Measurements from ENCODE around the gene SNTG2. TPM values are rescaled to one million over a fixed set of nuclear protein-coding genes. Genes with fewer than 3 reads are reported as not detected.

SNTG2 gene
- total RNA-seq, 1 donor = under 0.01 TPM

DNA sequence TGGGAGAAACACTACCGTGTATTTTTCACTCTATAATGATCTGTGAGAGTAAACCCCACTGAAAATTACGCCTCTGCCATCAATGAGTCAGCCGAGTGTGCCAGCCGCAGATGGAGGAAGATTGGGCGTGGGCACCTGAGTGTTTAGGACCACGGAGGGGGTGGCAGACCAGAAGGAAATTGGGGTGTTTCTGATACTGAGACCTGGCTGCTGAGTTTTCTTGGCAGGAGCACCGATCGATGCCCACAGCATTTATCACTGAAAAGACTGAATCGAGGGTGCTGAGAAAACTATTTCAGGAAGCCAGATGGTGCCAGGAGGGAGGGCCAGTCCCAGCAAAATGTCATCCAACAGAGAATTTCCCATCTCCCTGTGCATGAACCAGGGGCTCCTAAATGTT lies 370.7 kb downstream of the SNTG2 start:
- H3K4me3 ChIP-seq (ENCODE audit: low read depth, low read length) = no peak overlapping the region
- DNase-seq (ENCODE audit: low read depth) = no peak
- TF ChIP-seq, protein P1, sequence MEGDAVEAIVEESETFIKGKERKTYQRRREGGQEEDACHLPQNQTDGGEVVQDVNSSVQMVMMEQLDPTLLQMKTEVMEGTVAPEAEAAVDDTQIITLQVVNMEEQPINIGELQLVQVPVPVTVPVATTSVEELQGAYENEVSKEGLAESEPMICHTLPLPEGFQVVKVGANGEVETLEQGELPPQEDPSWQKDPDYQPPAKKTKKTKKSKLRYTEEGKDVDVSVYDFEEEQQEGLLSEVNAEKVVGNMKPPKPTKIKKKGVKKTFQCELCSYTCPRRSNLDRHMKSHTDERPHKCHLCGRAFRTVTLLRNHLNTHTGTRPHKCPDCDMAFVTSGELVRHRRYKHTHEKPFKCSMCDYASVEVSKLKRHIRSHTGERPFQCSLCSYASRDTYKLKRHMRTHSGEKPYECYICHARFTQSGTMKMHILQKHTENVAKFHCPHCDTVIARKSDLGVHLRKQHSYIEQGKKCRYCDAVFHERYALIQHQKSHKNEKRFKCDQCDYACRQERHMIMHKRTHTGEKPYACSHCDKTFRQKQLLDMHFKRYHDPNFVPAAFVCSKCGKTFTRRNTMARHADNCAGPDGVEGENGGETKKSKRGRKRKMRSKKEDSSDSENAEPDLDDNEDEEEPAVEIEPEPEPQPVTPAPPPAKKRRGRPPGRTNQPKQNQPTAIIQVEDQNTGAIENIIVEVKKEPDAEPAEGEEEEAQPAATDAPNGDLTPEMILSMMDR (IDR thresholded peaks at IDR 0.05; ENCODE audit: insufficient read depth, low read depth, low read length) = no peak

DNA sequence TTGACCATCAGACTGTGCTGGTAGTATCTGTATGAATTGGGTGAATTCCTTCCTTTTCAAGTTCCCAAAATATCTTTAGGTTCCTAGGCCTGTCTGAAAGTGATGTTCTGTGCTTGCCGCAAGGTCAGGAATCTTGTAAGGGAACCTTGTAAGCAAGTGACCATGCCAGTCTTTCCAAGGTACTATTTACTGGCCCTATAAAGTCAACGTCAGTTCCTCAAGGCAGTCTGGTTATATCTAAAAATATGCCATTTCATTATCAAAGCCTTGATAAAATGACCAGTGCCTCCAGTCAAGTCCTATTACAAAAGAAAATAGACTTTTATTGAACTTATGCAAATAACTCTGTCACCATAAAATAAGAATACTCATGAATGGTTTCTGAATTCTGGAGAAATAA lies 374.2 kb downstream of the SNTG2 start:
- TF ChIP-seq, protein P1 (IDR thresholded peaks at IDR 0.05; ENCODE audit: insufficient read depth, low read depth, low read length) = no peak
- no peak for DNase-seq (ENCODE audit: low read depth)
- no peak overlapping the region for H3K4me3 ChIP-seq (ENCODE audit: low read depth, low read length)

DNA sequence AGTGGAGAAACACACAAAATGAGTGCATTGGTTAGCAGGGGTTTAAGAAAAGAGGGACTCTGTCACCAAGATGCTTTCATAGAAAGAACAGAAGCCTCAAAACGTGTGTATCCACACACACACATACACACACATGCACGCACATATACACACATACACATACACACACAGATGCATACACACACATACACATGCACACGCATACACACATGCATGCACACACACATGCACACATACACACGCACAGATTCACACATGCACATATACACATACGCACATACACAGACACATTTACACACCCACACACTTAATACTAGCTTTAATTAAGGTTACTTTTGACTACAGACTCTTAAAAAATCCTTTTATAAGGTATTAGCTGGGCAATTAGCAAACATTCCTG lies 378.0 kb downstream of the SNTG2 start:
- no peak for DNase-seq (ENCODE audit: low read depth)
- TF ChIP-seq, protein P1 (IDR thresholded peaks at IDR 0.05; ENCODE audit: insufficient read depth, low read depth, low read length) = no peak
- no peak overlapping the region for H3K4me3 ChIP-seq (ENCODE audit: low read depth, low read length)

DNA sequence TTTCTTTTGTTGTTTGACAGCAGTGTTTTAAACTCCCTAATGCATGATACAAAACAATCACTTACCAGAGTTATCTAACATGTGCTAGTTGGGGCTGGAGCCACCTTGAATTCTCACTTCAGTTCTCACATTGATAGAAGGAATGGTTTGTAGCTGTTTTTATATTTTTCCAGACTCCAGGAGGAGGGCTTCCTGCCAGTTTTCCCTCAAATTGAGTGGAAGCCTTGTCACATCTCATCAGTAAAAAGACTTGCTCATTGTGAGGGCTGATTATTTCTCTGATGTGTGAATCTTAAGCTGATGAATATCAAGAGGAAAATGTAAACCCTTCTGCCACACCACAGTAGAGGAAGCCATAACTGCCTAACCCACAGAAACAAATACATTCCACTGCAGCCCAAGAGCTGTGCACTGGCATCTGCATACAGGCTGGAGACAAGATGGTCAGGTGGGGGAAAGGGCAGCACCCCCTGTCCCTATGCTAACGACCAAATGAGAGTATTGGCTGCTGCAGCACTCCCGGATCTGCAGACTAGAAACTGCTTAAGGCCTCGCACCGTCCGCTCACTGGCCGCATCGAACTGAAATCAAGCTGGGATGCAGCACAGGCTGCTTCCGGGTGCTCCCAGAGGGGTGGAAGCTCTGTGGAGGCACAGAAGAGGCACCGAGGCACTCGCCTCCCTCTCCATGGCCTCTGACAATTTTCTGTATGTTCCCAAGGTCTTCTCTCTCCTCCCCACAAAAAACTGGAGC lies 388.9 kb downstream of the SNTG2 start:
- no peak for DNase-seq (ENCODE audit: low read depth)
- H3K4me3 ChIP-seq (ENCODE audit: low read depth, low read length) = no peak overlapping the region
- TF ChIP-seq, protein P1 (IDR thresholded peaks at IDR 0.05; ENCODE audit: insufficient read depth, low read depth, low read length) = no peak

DNA sequence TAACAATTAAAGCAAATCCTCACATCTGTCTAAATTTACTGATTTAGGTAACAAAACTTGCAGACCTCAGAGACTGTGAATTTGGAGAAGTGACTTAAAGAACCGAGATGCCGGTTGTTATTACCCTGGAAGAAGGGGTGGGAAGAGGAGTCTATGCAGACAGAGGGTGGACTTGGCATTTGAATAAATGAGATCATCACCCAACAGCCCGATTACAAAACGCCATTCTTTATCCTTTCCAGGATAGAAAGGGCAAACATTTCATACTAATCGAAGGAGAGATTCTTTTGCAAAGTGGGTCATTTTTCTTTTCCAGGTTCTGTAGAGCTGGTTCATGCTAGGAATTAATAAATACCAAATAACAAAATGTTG lies 389.5 kb downstream of the SNTG2 start:
- TF ChIP-seq, protein P1 (IDR thresholded peaks at IDR 0.05; ENCODE audit: insufficient read depth, low read depth, low read length) = no peak
- no peak overlapping the region for H3K4me3 ChIP-seq (ENCODE audit: low read depth, low read length)
- DNase-seq (ENCODE audit: low read depth) = no peak

DNA sequence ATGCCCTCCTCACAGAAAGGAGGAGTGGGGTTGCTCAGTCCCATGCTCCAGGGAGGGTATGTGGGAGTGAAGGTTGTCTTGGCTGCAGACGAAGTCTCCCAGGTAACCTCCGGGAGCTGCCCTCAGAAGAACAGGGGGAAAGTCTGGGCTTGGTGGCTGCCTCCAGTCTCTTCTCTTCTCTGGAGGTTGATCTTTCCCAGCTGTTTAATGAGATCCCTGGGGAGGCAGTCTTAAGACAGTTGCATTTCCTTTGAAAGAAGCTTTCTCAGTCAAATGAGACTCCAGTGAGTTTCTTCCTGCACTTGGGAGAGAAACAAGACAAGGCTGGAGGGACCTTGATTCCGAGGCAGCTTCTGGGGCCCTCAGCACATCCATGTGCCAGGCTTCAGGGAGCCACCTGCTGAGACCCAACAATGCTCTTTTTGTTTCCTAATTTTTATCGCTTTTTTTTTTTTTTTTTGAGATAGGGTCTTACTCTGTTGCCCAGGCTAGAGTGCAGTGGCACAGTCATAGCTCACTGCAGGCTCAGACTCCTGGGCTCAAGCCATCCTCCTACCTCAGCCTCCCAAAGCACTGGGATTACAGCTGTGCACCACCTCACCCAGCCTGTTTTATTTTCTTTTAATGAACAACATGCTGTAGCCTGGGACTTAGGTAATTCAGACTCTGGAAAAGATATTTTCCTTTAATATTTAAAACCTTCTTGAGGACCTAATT lies 390.9 kb downstream of the SNTG2 start:
- H3K4me3 ChIP-seq (ENCODE audit: low read depth, low read length) = no peak overlapping the region
- TF ChIP-seq, protein P1 (IDR thresholded peaks at IDR 0.05; ENCODE audit: insufficient read depth, low read depth, low read length) = no peak

More for the DNA sequence above, 390.9 kb downstream of the SNTG2 start:
- no peak for DNase-seq (ENCODE audit: low read depth)
